Cerebellar nuclear complex (tissue), 1 donor: ENCODE results near the gene OR51E1.

Experiments used
- DNase-seq, 2 experiments: peaks; one replicate each; lab custom pipeline; 2025; lab: John Stamatoyannopoulos, UW

OR51E1 gene

GRCh38 chr11:4654635-4655369 is 11.0 kb downstream of the OR51E1 start:
- DNase-seq: no peak

- no peak for DNase-seq
These were observed 15.1 kb downstream of the OR51E1 start for GRCh38 chr11:4658629-4659445.

- no peak for DNase-seq
These were observed 19.1 kb downstream of the OR51E1 start for GRCh38 chr11:4662876-4663275.

GRCh38 chr11:4664183-4664582 is 20.4 kb downstream of the OR51E1 start:
- DNase-seq: no peak

GRCh38 chr11:4664786-4665185 is 21.0 kb downstream of the OR51E1 start:
- DNase-seq: no peak

- no peak for DNase-seq
These were observed 21.6 kb downstream of the OR51E1 start for GRCh38 chr11:4665424-4665823.

- DNase-seq: no peak
These were observed 28.0 kb downstream of the OR51E1 start for GRCh38 chr11:4671741-4672140.

GRCh38 chr11:4672470-4672869 is 28.7 kb downstream of the OR51E1 start:
- DNase-seq: no peak

GRCh38 chr11:4673781-4674180 is 30.0 kb downstream of the OR51E1 start:
- no peak for DNase-seq

- no peak for DNase-seq
These were observed 34.2 kb downstream of the OR51E1 start for GRCh38 chr11:4677948-4678347.

GRCh38 chr11:4680341-4680740 is 36.6 kb downstream of the OR51E1 start:
- DNase-seq: no peak

GRCh38 chr11:4682623-4683419 is 39.0 kb downstream of the OR51E1 start:
- no peak for DNase-seq

GRCh38 chr11:4684631-4685285 is 41.0 kb downstream of the OR51E1 start:
- no peak for DNase-seq

GRCh38 chr11:4695442-4695841 is 51.7 kb downstream of the OR51E1 start:
- DNase-seq: no peak

- DNase-seq: no peak
These were observed 53.8 kb downstream of the OR51E1 start, which contains the start of gene OR51E2 for GRCh38 chr11:4697585-4697984. TSS of gene OR51E2 (minus strand) at chr11:4697853. CDS start at chr11:4682711, 15,142 bp downstream.

- DNase-seq: no peak
These were observed 56.1 kb downstream of the OR51E1 start for GRCh38 chr11:4699697-4700435.

GRCh38 chr11:4700436-4700820 is 56.6 kb downstream of the OR51E1 start:
- DNase-seq: no peak

- DNase-seq: no peak
These were observed 60.4 kb downstream of the OR51E1 start, which contains the start of gene MMP26 for GRCh38 chr11:4704054-4704789. TSS of gene MMP26 (plus strand) at chr11:4704784.

GRCh38 chr11:4704790-4705334 is 61.1 kb downstream of the OR51E1 start:
- DNase-seq: no peak
